C4-2B (cell line): ENCODE measurements around the gene ITGA6.

Experiments used
- CTCF ChIP-seq: fragments of 450-650 bp; conservative IDR thresholded peaks from 2 replicates; pipeline ENCODE4 v1.5.1; 2017; ENCODE audit warnings: mild to moderate bottlenecking
- ZFX ChIP-seq: fragments of 450-650 bp; IDR thresholded peaks from 2 replicates; pipeline ENCODE4 v1.6.1; 2017

- no peak for TF ChIP-seq ZFX
- TF ChIP-seq CTCF, result no peak
Measured at GRCh38 chr2:172458561-172459124, 31.3 kb downstream of the ITGA6 start.
